GM06990 (cell line): Measurements from ENCODE around the gene MAGEB5.

Source experiments
- DNase-seq: peaks from one replicate; pipeline ENCODE4 v3.0.0-alpha.2; 2011; ENCODE audit not compliant: insufficient read length; ENCODE audit errors: extremely low read depth
- H3K27me3 ChIP-seq: replicated peaks from 2 replicates; pipeline ENCODE4 v1.6.0; 2011; ENCODE audit warnings: low read length; ENCODE audit not compliant: control insufficient read depth, insufficient read depth
- H3K36me3 ChIP-seq: 2 replicates; pipeline ENCODE4 v1.5.1; 2011; ENCODE audit warnings: low read length; ENCODE audit not compliant: control insufficient read depth, insufficient read depth
- H3K4me3 ChIP-seq: replicated peaks from 2 replicates; pipeline ENCODE4 v1.5.1; 2011; ENCODE audit warnings: low read depth, mild to moderate bottlenecking, control low read depth, low read length
- CTCF ChIP-seq: IDR thresholded peaks from 2 replicates; pipeline ENCODE4 v1.5.1; 2011; ENCODE audit warnings: low read length, control low read depth, mild to moderate bottlenecking, inconsistent platforms; ENCODE audit not compliant: insufficient read depth, poor library complexity, severe bottlenecking

Gene MAGEB5

GRCh38 chrX:26234177-26234576 lies 18.2 kb downstream of the MAGEB5 start:
- no peaks in the 10 kb centered on the region for H3K36me3 ChIP-seq
- no peak for TF ChIP-seq CTCF
- no peak overlapping the region for H3K4me3 ChIP-seq
- no peak for DNase-seq
- no peaks in the 10 kb centered on the region for H3K27me3 ChIP-seq

- H3K27me3 ChIP-seq: no peaks in the 10 kb centered on the region
- no peak for TF ChIP-seq CTCF
- H3K4me3 ChIP-seq: no peak overlapping the region
- H3K36me3 ChIP-seq: no peaks in the 10 kb centered on the region
- no peak for DNase-seq
Observed at GRCh38 chrX:26253526-26253925, 37.6 kb downstream of the MAGEB5 start.

- H3K27me3 ChIP-seq: no peaks in the 10 kb centered on the region
- H3K4me3 ChIP-seq: no peak overlapping the region
- no peak for DNase-seq
- TF ChIP-seq CTCF: no peak
- no peaks in the 10 kb centered on the region for H3K36me3 ChIP-seq
Observed at GRCh38 chrX:26254436-26254835, 38.5 kb downstream of the MAGEB5 start.

GRCh38 chrX:26262121-26262523 lies 46.2 kb downstream of the MAGEB5 start:
- H3K36me3 ChIP-seq: no peaks in the 10 kb centered on the region
- H3K4me3 ChIP-seq: no peak overlapping the region
- DNase-seq: no peak
- TF ChIP-seq CTCF: no peak
- H3K27me3 ChIP-seq: no peaks in the 10 kb centered on the region
